AG04450 (cell line): Measurements from ENCODE around the gene ALPK1. TPM values are rescaled to one million over a fixed set of nuclear protein-coding genes. Genes with fewer than 3 reads are reported as not detected.

Source experiments
- CTCF ChIA-PET: fragments of 300-600, 350-600 bp; formaldehyde crosslinking; extraction: SDS; loops from one replicate; lab custom pipeline; 2022; ENCODE audit warnings: antibody characterized with exemption, inconsistent platforms; lab: Charles Lee
- POLR2A ChIA-PET: fragments of 350-600 bp; formaldehyde crosslinking; extraction: SDS; loops from one replicate; lab custom pipeline; 2021; ENCODE audit warnings: antibody characterized with exemption, inconsistent platforms; lab: Yijun Ruan, JAX
- DNase-seq: peaks from one replicate; pipeline ENCODE4 v3.0.0-alpha.2; 2011; ENCODE audit warnings: low read depth, low spot score
- H3K27ac ChIP-seq: one replicate; pipeline ENCODE4 v1.5.1; 2012; ENCODE audit warnings: low read depth, low read length, control low read depth
- H3K27me3 ChIP-seq: one replicate; pipeline ENCODE4 v1.6.0; 2012; ENCODE audit warnings: low read length; ENCODE audit not compliant: control insufficient read depth, insufficient read depth
- H3K4me3 ChIP-seq: 2 replicates; pipeline ENCODE4 v1.5.1; 2011; ENCODE audit warnings: mild to moderate bottlenecking, low read depth, low read length, control low read depth
- H3K9me3 ChIP-seq: 2 replicates; pipeline ENCODE4 v1.5.1; 2012; ENCODE audit warnings: low read length; ENCODE audit not compliant: control insufficient read depth, insufficient read depth
- CTCF ChIP-seq: IDR thresholded peaks from 2 replicates; pipeline ENCODE4 v1.5.1; 2011; ENCODE audit warnings: low read depth, low read length, control low read depth, inconsistent platforms
- polyA plus RNA-seq: library from polyadenylated mRNA; depleted of rRNA; stranded (reverse); fragments of >200 nt; gene quantifications from 2 replicates; pipeline ENCODE4 v1.2.3, GENCODE V29; 2011

ALPK1 gene
- polyA plus RNA-seq, 1 experiment = 14.0 TPM

GRCh38 chr4:112315446-112315845, 18.3 kb downstream of the ALPK1 start:
- TF ChIP-seq CTCF = no peak
- no peaks in the 10 kb centered on the region for H3K9me3 ChIP-seq
- ChIA-PET POLR2A (no interaction called here), CTCF (no interaction called here)
- DNase-seq = no peak
- no peak overlapping the region for H3K4me3 ChIP-seq
- no peak overlapping the region for H3K27ac ChIP-seq
- H3K27me3 ChIP-seq = no peaks in the 10 kb centered on the region

- POLR2A ChIA-PET = no interaction called here
- no peak for DNase-seq
- Histone ChIP-seq H3K4me3 (no peak overlapping the region), H3K27me3 (no peaks in the 10 kb centered on the region), H3K27ac (no peak overlapping the region), H3K9me3 (no peaks in the 10 kb centered on the region)
- TF ChIP-seq CTCF = no peak
- CTCF ChIA-PET = interaction anchor here (0.7 kb wide), 1 partner anchor 325 kb away, joined by 3 read pairs; no protein-coding TSS in a partner anchor
These were observed 19.2 kb downstream of the ALPK1 start for GRCh38 chr4:112316360-112316759.

GRCh38 chr4:112318239-112319142, 21.3 kb downstream of the ALPK1 start:
- DNase-seq = no peak
- ChIA-PET POLR2A (no interaction called here), CTCF (interaction anchor here (0.6 to 1.7 kb wide), 5 partner anchors 9 to 287 kb away, joined by 3 to 8 read pairs (median 3); no protein-coding TSS in a partner anchor)
- H3K9me3 ChIP-seq = no peaks in the 10 kb centered on the region
- H3K27ac ChIP-seq = no peak overlapping the region
- no peaks in the 10 kb centered on the region for H3K27me3 ChIP-seq
- H3K4me3 ChIP-seq = no peak overlapping the region
- TF ChIP-seq CTCF = no peak

DNA sequence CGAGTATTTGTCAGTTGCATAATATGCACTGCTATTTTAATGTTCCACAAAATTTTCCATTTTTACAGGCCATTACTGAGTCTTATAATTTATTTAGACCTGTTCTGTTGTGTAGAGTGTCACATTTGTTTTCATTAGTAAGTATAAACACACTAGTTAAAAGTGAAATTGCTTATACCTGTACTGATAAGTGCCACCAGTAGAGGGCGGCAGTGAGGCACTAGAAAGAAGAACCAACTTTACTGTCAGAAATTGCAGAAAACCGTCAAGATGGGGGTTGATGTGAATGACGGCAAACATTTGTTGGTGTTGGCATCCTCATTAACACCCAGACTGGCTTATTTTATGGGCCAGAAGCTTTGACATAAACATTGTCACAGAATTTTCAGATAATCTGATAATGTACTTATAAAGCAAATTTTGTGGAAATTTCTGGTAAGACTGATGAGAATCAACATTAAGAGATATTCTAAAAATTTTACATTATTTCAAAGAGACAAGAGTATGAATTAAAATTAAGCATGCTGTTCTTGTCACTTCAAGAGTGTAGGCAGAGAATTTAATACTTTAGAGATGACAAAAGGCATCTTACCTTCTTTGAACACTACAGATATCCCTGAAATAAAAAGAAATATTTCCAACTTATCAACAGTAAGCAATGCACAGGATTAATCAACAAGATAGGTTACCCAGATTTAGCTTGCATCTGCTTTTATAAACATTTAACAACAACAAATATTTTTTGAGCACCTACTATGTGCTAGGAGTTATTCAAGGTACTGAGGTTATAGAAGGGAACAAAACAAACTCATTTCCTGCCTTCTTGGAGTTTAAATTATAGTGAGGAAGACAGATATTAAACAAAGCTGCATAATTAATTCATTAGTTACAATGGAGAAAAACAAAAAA, 24.9 kb downstream of the ALPK1 start:
- no peak overlapping the region for H3K4me3 ChIP-seq
- TF ChIP-seq CTCF = peak; percentile 89
- H3K27ac ChIP-seq = no peak overlapping the region
- no peaks in the 10 kb centered on the region for H3K9me3 ChIP-seq
- no peak for DNase-seq
- H3K27me3 ChIP-seq = no peaks in the 10 kb centered on the region
- ChIA-PET CTCF (interaction anchor here (0.5 to 3.1 kb wide), 41 partner anchors 8 to 469 kb away, joined by 3 to 36 read pairs (median 4); partner anchors contain the start of gene ALPK1), POLR2A (no interaction called here)
